SU-DHL-6 (cell line): ENCODE data around the gene PPP6R2.

Experiments used
- CTCF ChIP-seq: fragments of 200-600 bp; sonication (generic); IDR thresholded peaks from one replicate; pipeline ENCODE4 v1.5.1; 2017; ENCODE audit warnings: antibody characterized with exemption, mild to moderate bottlenecking, low read length, moderate library complexity; ENCODE audit not compliant: insufficient read depth, poor library complexity, severe bottlenecking
- EZH2phosphoT487 ChIP-seq: fragments of 200-600 bp; sonication (generic), shearing (Covaris generic); conservative IDR thresholded peaks from 2 replicates; pipeline ENCODE4 v1.6.1; 2018; ENCODE audit warnings: mild to moderate bottlenecking, antibody characterized with exemption, low read length, moderate library complexity, mixed read lengths

- TF ChIP-seq CTCF (no peak), EZH2phosphoT487 (no peak)
Observed at GRCh38 chr22:50310949-50311444, 32.1 kb upstream of the PPP6R2 start.
